HG03139 (cell line): ENCODE data around the gene LRRC42.
"Not testable (repeated sequence)": the region's sequence is repeated elsewhere in the genome, so short reads cannot be mapped to it uniquely, and the experiment has no call there.

Source experiments
- ATAC-seq: cut with Tn5 transposase; IDR thresholded peaks from one replicate; pipeline ENCODE4 v1.9.1; 2021; ENCODE audit not compliant: unreplicated experiment

LRRC42 gene

DNA sequence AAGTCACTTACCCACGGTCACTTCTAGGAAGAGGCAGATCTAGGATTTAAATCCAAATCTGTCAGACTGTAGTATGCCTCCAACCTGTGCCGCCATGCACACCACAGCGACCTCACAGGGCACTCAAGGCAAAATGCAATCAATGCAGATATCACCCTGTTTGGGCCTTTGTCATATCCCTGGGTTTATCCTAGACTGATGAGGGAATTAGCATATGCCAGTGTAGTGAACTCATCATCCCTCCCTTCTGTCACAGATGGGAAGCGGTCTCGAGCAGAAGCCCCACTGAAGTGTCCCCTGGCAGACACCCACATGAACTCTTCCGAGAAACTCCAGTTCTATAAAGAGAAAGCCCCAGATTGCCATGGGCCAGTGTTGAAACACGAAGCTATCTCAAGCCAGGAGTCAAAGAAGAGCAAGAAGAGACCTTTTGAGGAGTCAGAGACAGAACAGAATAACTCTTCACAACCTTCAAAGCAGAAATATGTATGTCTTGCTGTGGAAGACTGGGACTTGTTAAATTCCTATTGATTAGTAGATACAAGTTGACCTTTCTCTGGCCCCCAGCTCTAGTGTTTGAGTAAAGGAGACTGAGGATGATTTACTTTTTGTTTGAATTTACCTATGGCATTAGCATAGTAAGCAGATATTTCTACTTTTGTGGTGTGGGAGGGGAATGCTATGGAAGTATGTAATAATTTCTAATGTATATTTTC, 21.4 kb downstream of the LRRC42 start:
- ATAC-seq: no peak

DNA sequence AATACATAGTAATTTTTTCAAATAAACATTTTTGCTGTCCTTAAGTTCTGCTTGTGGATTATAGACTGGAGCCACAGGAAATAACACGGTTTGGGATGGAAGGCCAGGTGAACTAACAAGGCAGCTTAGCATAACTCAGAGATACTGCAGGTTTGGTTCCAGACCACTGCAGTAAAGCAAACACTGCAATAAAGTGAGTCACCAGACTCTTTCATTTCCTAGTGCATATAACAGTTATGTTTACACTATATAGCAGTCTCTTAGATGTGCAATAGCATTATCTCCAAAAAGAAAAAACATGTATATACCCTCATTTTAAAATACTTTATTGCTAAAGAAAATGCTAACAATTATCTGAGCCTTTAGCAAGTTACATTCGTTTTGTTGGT, 22.0 kb downstream of the LRRC42 start:
- ATAC-seq: no peak

DNA sequence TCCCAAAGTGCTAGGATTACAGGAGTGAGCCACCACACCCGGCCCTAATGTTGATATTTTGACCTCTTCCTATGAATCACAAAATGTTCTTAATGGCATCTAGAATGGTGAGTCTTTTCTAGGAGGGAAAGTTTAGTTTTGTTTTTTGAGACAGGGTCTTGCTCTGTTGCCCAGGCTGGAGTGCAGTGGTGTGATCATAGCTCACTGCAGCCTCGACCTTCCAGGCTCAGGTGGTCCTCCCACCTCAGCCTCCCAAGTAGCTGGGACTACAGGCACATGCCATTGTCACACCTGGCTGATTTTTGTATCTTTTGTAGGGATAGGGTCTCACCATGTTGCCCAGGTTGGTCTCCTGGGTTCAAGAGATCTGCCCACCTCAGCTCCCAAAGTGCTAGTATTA, 23.2 kb downstream of the LRRC42 start:
- ATAC-seq: not testable (repeated sequence)

DNA sequence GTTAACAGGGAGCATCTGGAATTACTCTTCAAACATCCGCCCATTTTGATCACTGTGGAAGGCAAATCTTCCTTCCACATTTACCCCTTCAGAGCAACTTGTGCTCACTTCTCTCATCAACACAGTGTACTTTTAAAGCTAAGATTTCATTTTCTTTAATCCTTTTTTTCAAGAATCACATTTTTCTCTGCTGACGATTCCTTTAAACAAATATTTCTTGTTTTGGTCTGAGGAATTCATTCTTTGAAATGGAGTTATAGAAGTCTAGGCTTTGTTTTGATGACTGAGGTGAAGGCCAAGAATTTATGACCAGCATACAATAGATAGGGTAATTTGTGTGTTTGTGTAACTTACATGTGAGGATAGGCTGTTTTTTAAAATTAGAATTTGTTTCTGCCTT, 25.6 kb downstream of the LRRC42 start:
- no peak for ATAC-seq

DNA sequence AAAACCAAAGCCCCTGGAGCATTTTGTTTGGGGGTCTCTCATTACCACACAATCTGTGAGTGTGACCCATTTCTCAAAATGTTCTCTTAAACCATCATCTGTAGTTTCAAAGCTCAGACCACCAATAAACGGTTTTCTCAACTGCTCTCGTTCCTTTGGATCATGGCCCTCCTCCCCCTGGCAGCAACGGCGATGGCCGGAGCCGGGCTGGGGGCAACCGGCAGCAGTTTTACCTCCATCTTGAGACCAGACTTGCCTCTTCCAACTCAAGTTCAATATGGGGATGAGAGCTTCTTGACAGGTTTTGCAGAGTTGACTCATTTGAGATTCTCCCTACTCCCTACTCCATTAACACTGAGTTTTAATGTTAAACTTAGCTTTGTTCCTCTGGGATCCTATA, 29.7 kb downstream of the LRRC42 start:
- no peak for ATAC-seq

DNA sequence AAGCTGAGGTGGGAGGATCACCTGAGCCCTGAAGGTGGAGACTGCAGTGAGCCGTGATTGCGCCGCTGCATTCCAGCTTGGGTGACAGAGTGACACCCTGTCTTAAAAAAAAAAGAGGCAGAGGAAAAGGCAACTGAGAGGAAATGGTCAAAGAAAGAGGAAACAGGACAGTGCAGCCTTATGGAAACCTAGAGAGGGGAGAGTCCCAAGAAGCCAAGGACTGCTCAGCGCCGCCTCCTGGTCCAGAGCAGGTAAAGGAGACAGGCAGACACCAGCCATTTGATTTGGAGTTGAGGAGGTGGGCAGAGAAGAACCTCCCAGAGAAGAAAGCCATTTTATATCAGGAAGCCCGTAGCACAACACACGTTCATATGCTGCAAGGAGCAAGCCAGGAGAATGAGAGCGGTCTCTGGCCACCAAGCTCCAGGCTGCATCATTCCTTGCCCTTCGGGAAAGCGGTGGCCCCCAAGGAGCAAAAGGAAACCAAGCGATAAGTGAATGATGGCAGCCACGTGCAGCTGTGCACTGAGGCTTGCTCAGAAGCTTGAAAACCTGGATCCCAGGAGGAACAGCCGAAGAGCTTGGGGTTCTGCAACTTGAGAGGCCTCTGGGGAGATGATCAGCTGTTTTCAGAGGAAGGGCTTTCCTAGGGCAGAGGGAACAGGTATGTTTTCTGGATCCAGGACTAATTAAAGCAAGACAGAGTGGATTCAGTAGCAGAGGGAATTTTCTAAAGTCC, 33.7 kb downstream of the LRRC42 start:
- no peak for ATAC-seq

DNA sequence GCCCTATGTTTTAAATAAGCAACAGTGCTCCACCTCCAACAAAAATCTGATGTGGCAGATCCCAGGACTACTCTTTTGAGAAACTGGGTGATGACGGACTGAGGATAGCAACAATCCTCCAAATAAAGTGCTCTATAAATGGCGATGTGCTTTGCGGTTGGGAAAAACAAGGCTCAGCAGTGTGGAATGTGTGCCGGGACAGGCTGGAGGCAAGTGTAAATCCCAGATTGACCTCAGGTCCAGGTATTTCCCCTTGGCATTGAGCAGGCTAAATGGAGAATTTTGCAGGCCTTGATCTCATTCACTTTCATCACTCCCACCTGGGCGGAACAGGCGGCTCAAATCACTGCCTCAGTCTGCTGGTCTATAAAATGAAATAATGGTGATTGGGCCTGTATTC, 35.1 kb downstream of the LRRC42 start:
- ATAC-seq: no peak

DNA sequence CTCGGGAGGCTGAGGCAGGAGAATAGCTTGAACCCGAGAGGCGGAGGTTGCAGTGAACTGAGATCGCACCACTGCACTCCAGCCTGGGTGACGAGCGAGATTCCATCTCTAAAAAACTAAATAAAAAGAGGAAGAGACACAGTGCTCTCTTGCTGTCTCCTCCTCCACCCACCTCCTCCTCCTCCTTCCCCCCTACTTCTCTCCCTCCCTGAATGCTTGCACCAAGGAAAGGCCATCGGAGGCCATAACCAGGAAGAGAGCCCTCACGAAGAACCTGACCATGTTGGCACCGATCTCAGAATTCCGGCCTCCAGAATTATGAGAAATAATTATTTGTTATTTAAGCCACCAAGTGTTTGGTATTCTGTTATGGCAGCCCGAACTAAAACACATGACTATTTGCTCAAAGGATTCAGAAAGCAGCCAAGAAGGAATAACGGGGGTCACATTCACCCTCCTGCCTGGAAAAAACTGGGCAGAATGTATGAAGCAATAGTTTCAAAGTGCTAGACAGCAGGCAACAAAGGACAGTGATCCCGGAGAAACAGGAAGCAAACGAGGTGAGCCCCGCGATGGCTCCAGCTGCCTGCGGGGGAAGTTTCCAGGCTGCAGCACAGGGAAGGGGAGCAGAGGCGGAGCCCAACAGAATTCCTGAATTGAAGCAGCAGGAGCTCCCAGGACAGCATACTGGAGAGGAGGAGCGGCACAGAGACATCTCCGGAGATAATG, 36.0 kb downstream of the LRRC42 start:
- no peak for ATAC-seq

DNA sequence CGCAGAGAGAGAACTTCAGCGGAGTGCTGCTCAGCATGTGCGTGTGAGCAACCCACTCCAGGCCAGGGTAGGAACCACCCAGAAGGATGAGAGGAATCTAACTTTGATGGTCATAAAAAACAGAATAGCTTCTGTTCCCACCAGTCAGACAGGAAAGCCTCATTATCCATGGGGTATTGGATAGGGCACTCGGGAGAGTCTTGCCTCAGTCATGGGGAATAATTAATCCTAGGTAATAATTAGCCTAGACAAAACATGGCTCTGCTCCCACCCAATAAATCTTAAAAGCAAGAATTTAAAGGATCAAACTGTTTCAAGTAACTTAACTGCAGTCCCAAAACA, 36.6 kb downstream of the LRRC42 start:
- ATAC-seq: no peak

DNA sequence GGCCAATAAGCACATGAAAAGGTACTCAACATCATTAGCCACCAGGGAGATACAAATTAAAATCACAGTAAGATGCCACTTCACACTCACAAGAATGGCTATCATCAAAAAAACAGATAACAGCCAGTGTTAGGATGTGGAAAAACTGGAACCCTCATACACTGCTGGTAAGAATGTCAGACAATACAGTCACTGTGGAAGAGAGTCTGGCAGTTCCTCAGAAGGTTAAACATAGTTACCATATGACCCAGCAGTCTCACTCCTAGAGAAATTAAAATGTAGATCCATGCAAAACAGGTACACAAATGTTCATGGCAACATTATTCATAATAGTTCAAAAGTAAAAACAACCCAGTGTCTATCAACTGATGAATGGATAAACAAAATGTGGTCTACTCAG, 38.6 kb downstream of the LRRC42 start:
- no peak for ATAC-seq

DNA sequence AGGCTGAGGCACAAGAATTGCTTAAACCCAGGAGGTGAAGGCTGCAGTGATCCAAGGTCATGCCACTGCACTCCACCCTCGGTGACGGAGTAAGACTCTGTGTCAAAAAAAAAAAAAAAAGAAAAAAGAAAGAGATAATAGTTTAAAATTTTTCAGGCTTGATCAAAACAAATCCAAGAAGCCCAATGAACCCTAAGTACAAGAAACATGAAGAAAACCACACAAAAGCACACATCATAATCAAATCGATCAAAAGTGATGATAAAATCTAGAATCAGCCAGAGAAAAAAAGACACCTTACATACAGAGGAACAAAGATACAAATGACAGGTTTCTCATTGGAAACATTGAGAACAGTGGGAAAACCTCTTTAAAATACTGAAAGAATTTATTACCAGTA, 40.3 kb downstream of the LRRC42 start:
- ATAC-seq: no peak

DNA sequence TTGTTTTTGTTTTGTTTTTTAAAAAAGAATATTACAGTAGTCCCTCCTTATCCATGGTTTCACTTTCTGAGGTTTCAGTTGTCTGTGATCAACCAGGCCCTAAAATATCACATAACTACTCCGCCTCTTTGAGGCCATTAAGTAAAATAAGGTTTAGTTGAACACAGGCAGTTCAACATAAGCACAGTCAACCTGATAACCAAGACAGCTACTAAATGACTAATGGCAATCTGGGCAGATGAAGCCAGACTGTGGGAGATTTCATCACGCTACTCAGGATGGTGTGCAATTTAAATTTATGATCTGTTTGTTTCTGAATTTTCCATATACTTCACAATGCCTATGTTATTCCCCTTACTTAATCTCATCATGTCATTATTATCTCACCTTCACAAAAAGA, 41.7 kb downstream of the LRRC42 start:
- ATAC-seq: no peak

DNA sequence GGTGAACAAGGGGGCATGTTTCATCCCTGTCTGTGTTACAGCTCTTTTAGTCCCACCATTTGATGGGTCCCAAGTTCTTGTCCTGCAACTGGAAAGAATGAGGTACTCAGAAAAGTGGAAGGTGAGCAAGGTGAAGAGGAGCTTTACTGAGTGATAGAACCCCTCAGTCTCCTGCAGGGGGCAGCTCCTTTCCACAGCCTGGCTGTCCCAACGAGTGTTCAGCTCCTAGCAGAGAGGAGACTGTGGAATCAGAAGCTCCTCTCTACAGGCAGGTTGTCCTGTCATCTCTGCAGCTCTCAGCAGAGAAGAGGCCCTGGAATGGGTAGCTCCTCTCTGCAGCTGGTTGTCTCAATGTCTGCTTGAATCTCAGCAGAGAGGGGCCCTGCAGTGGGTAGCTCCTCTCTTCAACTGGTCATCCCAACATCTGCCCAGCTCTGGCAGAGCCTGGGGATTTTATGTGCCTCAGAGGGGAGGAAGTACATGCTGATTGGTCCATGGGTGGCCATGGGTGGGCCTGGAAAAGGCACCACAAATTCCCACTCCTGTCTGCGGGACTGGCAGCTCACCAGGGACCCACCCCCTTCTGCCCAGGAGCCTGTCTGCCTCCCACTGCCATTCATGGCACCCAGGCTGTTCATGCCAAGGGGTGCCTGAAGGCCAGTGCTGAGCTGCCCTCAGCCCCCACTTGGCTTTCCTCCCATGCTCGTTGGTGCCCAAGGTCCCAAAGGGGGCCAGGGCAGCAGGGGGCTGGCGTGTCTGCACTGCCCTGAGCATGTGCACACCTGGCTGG, 46.1 kb downstream of the LRRC42 start:
- ATAC-seq: no peak

DNA sequence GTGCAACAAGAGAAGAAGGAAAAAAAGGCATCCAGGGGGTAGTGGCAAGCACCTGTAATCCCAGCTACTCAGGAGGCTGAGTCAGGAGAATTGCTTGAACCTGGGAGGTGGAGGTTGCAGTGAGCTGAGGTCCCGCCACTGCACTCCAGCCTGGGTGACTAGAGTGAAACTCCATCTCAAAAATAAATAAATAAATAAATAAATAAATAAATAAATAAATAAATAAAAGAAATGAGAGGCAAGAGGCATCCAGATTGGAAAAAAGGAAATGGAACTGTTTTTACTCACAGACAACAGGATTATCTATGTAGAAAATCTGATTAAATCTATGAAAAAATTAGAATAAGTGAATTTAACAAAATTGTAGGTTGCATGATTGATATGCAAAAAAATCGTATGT, 48.4 kb downstream of the LRRC42 start:
- ATAC-seq: not testable (repeated sequence)

DNA sequence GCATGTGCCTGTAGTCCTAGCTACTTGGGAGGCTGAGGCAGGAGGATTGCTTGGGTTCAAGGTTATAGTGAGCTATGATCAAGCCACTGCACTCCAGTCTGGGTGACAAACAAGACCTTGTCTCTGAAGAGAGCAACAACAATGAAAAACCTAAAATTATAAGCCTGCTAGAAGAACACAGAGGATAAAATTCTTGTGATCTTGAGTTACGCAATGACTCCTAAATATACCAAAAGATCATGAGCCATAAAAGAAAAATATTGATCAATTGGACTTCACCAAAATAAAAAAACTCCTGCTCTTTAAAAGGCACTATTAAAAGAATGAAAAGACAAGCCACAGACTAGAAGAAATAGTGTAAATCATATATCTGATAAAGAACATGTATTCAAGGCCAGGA, 49.5 kb downstream of the LRRC42 start:
- ATAC-seq: no peak

DNA sequence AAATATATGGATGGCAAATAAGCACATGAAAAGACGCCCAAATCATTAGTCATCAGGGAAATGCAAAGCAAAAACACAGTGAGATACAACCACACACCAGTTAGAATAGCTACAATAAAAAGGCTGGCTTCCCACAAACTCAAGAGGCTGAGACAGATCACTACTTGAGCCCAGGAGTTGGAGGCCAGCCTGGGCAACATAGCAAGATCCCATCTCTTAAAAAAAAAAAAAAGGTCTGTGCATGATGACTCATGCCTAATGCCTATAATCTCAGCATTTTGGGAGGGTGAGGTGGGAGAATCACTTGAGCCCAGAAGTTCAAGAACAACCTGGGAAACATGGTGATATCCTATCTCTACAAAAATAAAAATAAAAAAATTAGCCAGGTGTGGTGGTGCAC, 52.1 kb downstream of the LRRC42 start:
- ATAC-seq: no peak

DNA sequence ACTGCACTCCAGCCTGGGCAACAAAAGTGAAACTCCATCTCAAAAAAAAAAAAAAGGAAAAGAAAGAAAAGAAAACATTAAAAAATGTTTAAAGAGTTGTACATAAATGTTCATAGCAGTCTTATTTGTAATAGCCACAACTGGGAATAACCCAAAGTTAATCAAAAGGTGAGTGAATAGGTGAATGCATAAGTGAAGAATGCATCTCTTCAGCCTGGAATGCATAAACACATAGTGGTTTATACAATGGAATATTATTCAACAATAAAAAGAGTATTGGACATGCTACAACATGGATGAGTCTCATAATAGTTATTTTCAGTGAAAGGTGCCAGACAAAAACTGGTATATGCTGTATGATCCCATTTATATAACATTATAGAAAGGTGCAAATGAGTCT, 53.8 kb downstream of the LRRC42 start:
- ATAC-seq: no peak

DNA sequence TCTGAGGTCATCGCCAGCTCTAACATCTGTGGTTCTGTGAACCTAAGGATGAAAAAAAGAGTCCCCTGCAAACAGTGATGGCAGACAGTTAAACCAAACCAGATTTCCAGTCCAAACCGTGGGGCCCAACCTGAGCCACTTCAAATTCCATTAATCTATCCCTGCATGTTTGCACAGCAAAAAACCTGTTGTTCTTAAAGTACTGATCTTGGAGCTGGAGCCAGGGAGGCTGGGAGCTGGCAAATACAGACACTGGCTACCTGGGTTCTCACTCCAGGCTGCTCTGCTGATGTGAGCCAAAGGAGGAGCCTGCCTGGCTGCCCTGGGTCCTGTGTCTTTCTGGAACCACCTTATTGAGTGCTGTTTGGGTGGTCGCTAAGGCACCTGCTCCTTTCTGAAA, 55.4 kb downstream of the LRRC42 start:
- ATAC-seq: no peak

DNA sequence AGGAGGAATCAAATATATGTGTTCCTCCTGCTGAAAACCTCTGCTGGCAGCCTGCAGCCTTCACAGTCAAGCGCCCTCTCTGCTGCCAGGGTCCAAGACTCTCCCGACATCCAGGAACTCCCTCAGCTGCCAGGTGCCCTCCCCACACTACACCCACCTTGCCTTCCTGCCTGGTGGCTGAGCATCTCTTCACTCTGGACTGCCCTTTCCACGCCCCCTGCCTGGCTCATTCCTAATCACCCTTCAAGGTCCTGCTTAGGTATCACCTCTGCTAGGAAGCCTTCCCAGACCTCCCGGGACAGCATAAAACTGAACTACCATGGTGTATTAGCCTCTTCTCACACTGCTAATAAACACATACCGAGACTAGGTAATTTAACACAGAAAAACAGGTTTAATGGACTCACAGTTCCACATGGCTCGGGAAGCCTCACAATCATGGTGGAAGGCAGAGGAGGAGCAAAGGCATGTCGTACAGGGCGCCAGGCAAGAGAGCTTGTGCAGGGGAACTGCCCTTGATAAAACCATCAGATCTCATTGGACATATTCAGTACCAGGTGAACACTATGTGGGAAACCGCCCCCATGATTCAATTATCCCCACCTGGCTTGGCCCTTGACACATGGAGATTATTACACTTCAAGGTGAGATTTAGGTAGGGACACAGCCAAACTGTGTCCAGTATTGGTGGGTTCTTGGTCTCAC, 56.5 kb downstream of the LRRC42 start:
- no peak for ATAC-seq

DNA sequence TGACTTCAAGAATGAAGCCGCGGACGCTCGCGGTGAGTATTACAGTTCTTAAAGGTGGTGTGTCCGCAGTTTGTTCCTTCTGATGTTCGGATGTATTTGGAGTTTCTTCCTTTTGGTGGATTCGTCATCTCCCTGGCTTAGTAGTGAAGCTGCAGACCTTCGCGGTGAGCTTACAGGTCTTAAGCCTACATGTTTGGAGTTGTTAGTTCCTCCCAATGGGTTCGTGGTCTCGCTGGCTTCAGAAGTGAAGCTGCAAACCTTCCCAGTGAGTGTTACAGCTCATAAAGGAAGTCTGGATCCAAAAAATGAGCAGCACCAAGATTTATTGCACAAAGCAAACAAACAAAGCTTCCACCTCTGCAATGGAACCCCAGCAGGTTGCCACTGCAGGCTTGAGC, 57.1 kb downstream of the LRRC42 start:
- no peak for ATAC-seq
